GM12878 (cell line): ENCODE measurements around the gene C16orf86. TPM values are rescaled to one million over a fixed set of nuclear protein-coding genes. Genes with fewer than 3 reads are reported as not detected.

Experiments
- ATAC-seq: fragments of 200-7000 bp; cut with Tn5 transposase; 3 replicates; pipeline ENCODE4 v1.9.1; 2020; ENCODE audit warnings: mild to moderate bottlenecking, moderate library complexity
- BruUV-seq: library from RNA; stranded (reverse); fragments of 400-500 nt; replicated peaks from 2 replicates; lab custom pipeline; 2021; lab: Mats Ljungman, UMichigan
- CTCF ChIA-PET: fragments of 300-600 bp; sonication (Branson Sonifier 250); formaldehyde crosslinking; extraction: SDS; loops from one replicate; lab custom pipeline; 2021; ENCODE audit warnings: inconsistent platforms; lab: Yijun Ruan, JAX
- POLR2A ChIA-PET: fragments of 350-600 bp; formaldehyde crosslinking; extraction: SDS; loops from one replicate; lab custom pipeline; 2021; ENCODE audit warnings: inconsistent platforms; lab: Charles Lee
- RAD21 ChIA-PET: fragments of 300-600 bp; sonication (Branson Sonifier 250); formaldehyde crosslinking; loops from one replicate; lab custom pipeline; 2023; ENCODE audit warnings: antibody characterized with exemption; ENCODE audit not compliant: unreplicated experiment; lab: Charles Lee
- SMC1A ChIA-PET: fragments of 300-600 bp; sonication (Branson Sonifier 250); formaldehyde crosslinking; loops from one replicate; lab custom pipeline; 2023; ENCODE audit not compliant: unreplicated experiment, uncharacterized antibody; lab: Charles Lee
- DNase-seq: peaks from one replicate; pipeline ENCODE4 v3.0.0-alpha.2; 2011; ENCODE audit warnings: low read depth, low spot score
- FAIRE-seq: peaks from 3 replicates; lab custom pipeline; 2011; peaks lifted over from hg19 to GRCh38; lab: Jason Lieb, UNC
- H2AFZ ChIP-seq: 2 replicates; pipeline ENCODE4 v1.6.0; 2011; ENCODE audit warnings: low read depth, low read length, control low read depth; ENCODE audit not compliant: control insufficient read depth
- H3K27ac ChIP-seq: 2 replicates; pipeline ENCODE4 v1.5.1; 2011; ENCODE audit warnings: control low read depth; ENCODE audit not compliant: control insufficient read depth, insufficient read depth
- H3K27me3 ChIP-seq, 2 experiments: replicated peaks in 1 of 2; 2 replicates each; pipeline versions ENCODE4 v1.6.0 to v1.6.1; 2011; ENCODE audit warnings: low read length in 1 of 2; ENCODE audit not compliant: control insufficient read depth in 2 of 2, insufficient read depth in 2 of 2
- H3K36me3 ChIP-seq, 2 experiments: 2 replicates each; pipeline ENCODE4 v1.5.1; 2011; ENCODE audit warnings: low read length in 1 of 2; ENCODE audit not compliant: control insufficient read depth in 2 of 2, insufficient read depth in 2 of 2
- H3K4me1 ChIP-seq: 2 replicates; pipeline ENCODE4 v1.6.1; 2011; ENCODE audit warnings: mild to moderate bottlenecking, low read length, moderate library complexity, mixed read lengths; ENCODE audit not compliant: control insufficient read depth, insufficient read depth
- H3K4me2 ChIP-seq: 2 replicates; pipeline ENCODE4 v1.6.0; 2011; ENCODE audit warnings: control low read depth; ENCODE audit not compliant: control insufficient read depth, insufficient read depth
- H3K4me3 ChIP-seq: fragments of 200-600 bp; sonication (generic); 2 replicates; pipeline ENCODE4 v1.5.1; 2016
- H3K79me2 ChIP-seq: 2 replicates; pipeline ENCODE4 v1.6.0; 2011; ENCODE audit warnings: low read length; ENCODE audit not compliant: control insufficient read depth, insufficient read depth
- H3K9ac ChIP-seq: 2 replicates; pipeline ENCODE4 v1.8.0; 2011; ENCODE audit warnings: low read length, control low read depth, mixed read lengths; ENCODE audit not compliant: control insufficient read depth, insufficient read depth
- H3K9me3 ChIP-seq: replicated peaks from 3 replicates; pipeline ENCODE4 v1.5.1; 2011; ENCODE audit warnings: mild to moderate bottlenecking, low read length; ENCODE audit not compliant: control insufficient read depth, insufficient read depth
- H4K20me1 ChIP-seq: 2 replicates; pipeline ENCODE4 v1.6.0; 2011; ENCODE audit not compliant: control insufficient read depth, insufficient read depth
- IRF4 ChIP-seq: IDR thresholded peaks from 2 replicates; pipeline ENCODE4 v1.6.1; 2011; ENCODE audit warnings: low read depth, low read length
- JUND ChIP-seq: IDR thresholded peaks from 2 replicates; pipeline ENCODE4 v1.6.1; 2012; ENCODE audit warnings: low read depth, mild to moderate bottlenecking, low read length, improper control_type of control experiment, moderate library complexity
- KDM1A ChIP-seq: fragments of 200-600 bp; sonication (generic); IDR thresholded peaks from 2 replicates; pipeline ENCODE4 v1.6.1; 2016; ENCODE audit warnings: borderline replicate concordance
- NBN ChIP-seq: fragments of 450-650 bp; IDR thresholded peaks from 2 replicates; pipeline ENCODE4 v1.6.1; 2016
- PAX5 ChIP-seq: IDR thresholded peaks from 2 replicates; pipeline ENCODE4 v1.6.1; 2011; ENCODE audit warnings: low read depth, low read length, borderline replicate concordance
- POU2F2 ChIP-seq: IDR thresholded peaks from 3 replicates; pipeline ENCODE4 v1.6.1; 2011; ENCODE audit warnings: low read depth, mild to moderate bottlenecking, low read length, borderline replicate concordance
- RAD21 ChIP-seq: IDR thresholded peaks from 2 replicates; pipeline ENCODE4 v1.6.1; 2011; ENCODE audit warnings: mild to moderate bottlenecking, low read depth, low read length, moderate library complexity; ENCODE audit not compliant: insufficient read depth
- RUNX3 ChIP-seq: IDR thresholded peaks from 2 replicates; pipeline ENCODE4 v1.6.1; 2012; ENCODE audit warnings: low read length, inconsistent platforms
- SMC3 ChIP-seq: IDR thresholded peaks from 2 replicates; pipeline ENCODE4 v1.6.1; 2011; ENCODE audit warnings: low read length, improper control_type of control experiment, borderline replicate concordance
- TCF3 ChIP-seq: IDR thresholded peaks from 2 replicates; pipeline ENCODE4 v1.6.1; 2012; ENCODE audit warnings: low read depth, mild to moderate bottlenecking, low read length, borderline replicate concordance; ENCODE audit not compliant: insufficient read depth
- YY1 ChIP-seq: IDR thresholded peaks from 2 replicates; pipeline ENCODE4 v1.6.1; 2011; ENCODE audit warnings: low read depth, mild to moderate bottlenecking, low read length
- WGBS: methylation state at CpG from one replicate; pipeline ENCODE4 v1.1.6; 2016; ENCODE audit warnings: low lambda C conversion rate; ENCODE audit not compliant: insufficient replicate concordance, insufficient coverage; ENCODE audit errors: missing lambda C conversion rate; 5-methylcytosine and 5-hydroxymethylcytosine counted together
- in situ Hi-C: fragments of 300-500 bp; cut with MboI; formaldehyde crosslinking; loops from 9 replicates; pipeline ENCODE4 v1.14.3; 2018; ENCODE audit warnings: mixed read lengths
- intact Hi-C: fragments of 100-400 bp; cut with micrococcal nuclease; formaldehyde crosslinking; loops from one replicate; pipeline ENCODE4 v1.14.2; 2022; ENCODE audit not compliant: unreplicated experiment
- polyA plus RNA-seq, 11 experiments: library from polyadenylated mRNA; depleted of rRNA in 4 of 11; unstranded in 6 of 11; stranded (reverse) in 5 of 11; fragments of >200 nt; fragmentation: Nextera tagmentation in 4 of 11; fragmentation: Illumina TruSeq in 1 of 11; extraction: Ambion mirVana in 4 of 11; extraction: Trizol in 1 of 11; gene quantifications; 1 replicate in 1 of 11; 2 replicates in 10 of 11; pipeline versions ENCODE4 v1.2.1 to v1.2.3, GENCODE V29; 2011 to 2016; ENCODE audit warnings: inconsistent platforms in 2 of 11, missing spikeins in 2 of 11, low read depth in 1 of 11
- total RNA-seq, 4 experiments: library from RNA; depleted of rRNA in 3 of 4; stranded (reverse); fragments of >200 nt in 3 of 4; fragmentation: Illumina TruSeq in 1 of 4; extraction: Trizol in 1 of 4; gene quantifications; 2 replicates each; pipeline versions ENCODE4 v1.2.1 to v1.2.3, GENCODE V29; 2013 to 2021
- TF ChIP-seq, protein P1 (sequence below), 3 experiments: IDR thresholded peaks in 2 of 3; conservative IDR thresholded peaks in 1 of 3; 2 replicates each; pipeline ENCODE4 v1.5.1; 2011; ENCODE audit warnings: low read depth in 3 of 3, low read length in 3 of 3, mild to moderate bottlenecking in 3 of 3, control low read depth in 2 of 3, moderate library complexity in 2 of 3, inconsistent platforms in 1 of 3, mixed read lengths in 1 of 3; ENCODE audit not compliant: control insufficient read depth in 2 of 3, insufficient read depth in 1 of 3; ENCODE audit errors: extremely low read depth in 1 of 3
- TF ChIP-seq, protein P2 (sequence below): fragments of 150-350 bp; IDR thresholded peaks from 2 replicates; pipeline ENCODE4 v1.6.1; 2014; ENCODE audit warnings: mild to moderate bottlenecking, low read depth, low read length

C16orf86 gene
- total and polyA plus RNA-seq, 10 of the 15 experiments (the other 5 are each of a cell fraction or from before 2014, with no cell fraction given), result 0.11 to 3.3 (median 1.6) TPM

- no TSS peak for BruUV-seq
- Histone ChIP-seq H3K9ac (no peak overlapping the region), H3K27me3 (no peaks in the 10 kb centered on the region), H2AFZ (no peak overlapping the region; the same call in 1 of the 2 replicates), H3K4me1 (peaks cover 24% of the 10 kb centered on the region), H3K36me3 (no peaks in the 10 kb centered on the region), H3K4me2 (no peak overlapping the region), H3K27ac (no peak overlapping the region), H3K9me3 (no peaks in the 10 kb centered on the region), H3K4me3 (no peak overlapping the region), H3K79me2 (no peaks in the 10 kb centered on the region), H4K20me1 (no peaks in the 10 kb centered on the region)
- TF ChIP-seq YY1 (peak; percentile 46; the same call in 1 of the 2 replicates), IRF4 (peak; percentile 70), RAD21 (peak; percentile 94), JUND (no peak), KDM1A (no peak), SMC3 (peak; percentile 73; the same call in 1 of the 2 replicates), NBN (0 out of 2 replicates have a peak, but pooled peaks have one; percentile 21), PAX5 (peak; percentile 93), TCF3 (0 out of 2 replicates have a peak, but pooled peaks have one; percentile 37), RUNX3 (peak; percentile 54), POU2F2 (0 out of 3 replicates have a peak, but pooled peaks have one; percentile 16)
- TF ChIP-seq, protein P1, sequence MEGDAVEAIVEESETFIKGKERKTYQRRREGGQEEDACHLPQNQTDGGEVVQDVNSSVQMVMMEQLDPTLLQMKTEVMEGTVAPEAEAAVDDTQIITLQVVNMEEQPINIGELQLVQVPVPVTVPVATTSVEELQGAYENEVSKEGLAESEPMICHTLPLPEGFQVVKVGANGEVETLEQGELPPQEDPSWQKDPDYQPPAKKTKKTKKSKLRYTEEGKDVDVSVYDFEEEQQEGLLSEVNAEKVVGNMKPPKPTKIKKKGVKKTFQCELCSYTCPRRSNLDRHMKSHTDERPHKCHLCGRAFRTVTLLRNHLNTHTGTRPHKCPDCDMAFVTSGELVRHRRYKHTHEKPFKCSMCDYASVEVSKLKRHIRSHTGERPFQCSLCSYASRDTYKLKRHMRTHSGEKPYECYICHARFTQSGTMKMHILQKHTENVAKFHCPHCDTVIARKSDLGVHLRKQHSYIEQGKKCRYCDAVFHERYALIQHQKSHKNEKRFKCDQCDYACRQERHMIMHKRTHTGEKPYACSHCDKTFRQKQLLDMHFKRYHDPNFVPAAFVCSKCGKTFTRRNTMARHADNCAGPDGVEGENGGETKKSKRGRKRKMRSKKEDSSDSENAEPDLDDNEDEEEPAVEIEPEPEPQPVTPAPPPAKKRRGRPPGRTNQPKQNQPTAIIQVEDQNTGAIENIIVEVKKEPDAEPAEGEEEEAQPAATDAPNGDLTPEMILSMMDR (IDR thresholded peaks at IDR 0.05 in 2 of 3, conservative IDR thresholded peaks at IDR 0.05 in 1 of 3; ENCODE audit: control insufficient read depth in 2 of 3, extremely low read depth in 1 of 3, insufficient read depth in 1 of 3, low read depth in 3 of 3, low read length in 3 of 3), result peak; percentile 83 to 94 (median 88)
- TF ChIP-seq, protein P2, sequence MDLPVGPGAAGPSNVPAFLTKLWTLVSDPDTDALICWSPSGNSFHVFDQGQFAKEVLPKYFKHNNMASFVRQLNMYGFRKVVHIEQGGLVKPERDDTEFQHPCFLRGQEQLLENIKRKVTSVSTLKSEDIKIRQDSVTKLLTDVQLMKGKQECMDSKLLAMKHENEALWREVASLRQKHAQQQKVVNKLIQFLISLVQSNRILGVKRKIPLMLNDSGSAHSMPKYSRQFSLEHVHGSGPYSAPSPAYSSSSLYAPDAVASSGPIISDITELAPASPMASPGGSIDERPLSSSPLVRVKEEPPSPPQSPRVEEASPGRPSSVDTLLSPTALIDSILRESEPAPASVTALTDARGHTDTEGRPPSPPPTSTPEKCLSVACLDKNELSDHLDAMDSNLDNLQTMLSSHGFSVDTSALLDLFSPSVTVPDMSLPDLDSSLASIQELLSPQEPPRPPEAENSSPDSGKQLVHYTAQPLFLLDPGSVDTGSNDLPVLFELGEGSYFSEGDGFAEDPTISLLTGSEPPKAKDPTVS, result no peak
- in situ Hi-C loops (no loop called here), intact Hi-C loops (loop anchor here (1.0 to 5.0 kb wide), 4 partner anchors 44 to 256 kb away; partner anchors contain the start of genes GFOD2, RANBP10 and TSNAXIP1)
- RAD21 ChIA-PET, result interaction anchor here (0.8 to 3.1 kb wide), 16 partner anchors 10 to 256 kb away, joined by 3 to 19 read pairs (median 4); partner anchors contain the start of genes EDC4, GFOD2, NUTF2 and RANBP10
- CTCF ChIA-PET, result interaction anchor here (0.6 to 11.9 kb wide), 44 partner anchors 10 to 398 kb away, joined by 3 to 196 read pairs (median 4); partner anchors contain the start of genes ACD, ATP6V0D1, DDX28 and DUS2
- SMC1A ChIA-PET, result interaction anchor here (0.6 to 2.2 kb wide), 14 partner anchors 21 to 256 kb away, joined by 3 to 8 read pairs (median 4); partner anchors contain the start of gene CTCF
- no peak for DNase-seq
- peak; percentile 98 for FAIRE-seq
- POLR2A ChIA-PET, result interaction anchor here (0.5 to 0.9 kb wide), 2 partner anchors 13 to 41 kb away, joined by 3 to 4 read pairs; no protein-coding TSS in a partner anchor
- peak; percentile 59 for ATAC-seq
- WGBS, result 39% methylated on average over 13 of the region's 13 CpGs
These were observed 6.4 kb downstream of the C16orf86 start for GRCh38 chr16:67672739-67673662.
